ENCODE measurements around the gene TM7SF3.
"Not testable (repeated sequence)": the region's sequence is repeated elsewhere in the genome, so short reads cannot be mapped to it uniquely, and the experiment has no call there.

TM7SF3 gene

GRCh38 chr12:26976687-26977086 is 37.5 kb downstream of the TM7SF3 start:
- no peak for FAIRE-seq

DNA sequence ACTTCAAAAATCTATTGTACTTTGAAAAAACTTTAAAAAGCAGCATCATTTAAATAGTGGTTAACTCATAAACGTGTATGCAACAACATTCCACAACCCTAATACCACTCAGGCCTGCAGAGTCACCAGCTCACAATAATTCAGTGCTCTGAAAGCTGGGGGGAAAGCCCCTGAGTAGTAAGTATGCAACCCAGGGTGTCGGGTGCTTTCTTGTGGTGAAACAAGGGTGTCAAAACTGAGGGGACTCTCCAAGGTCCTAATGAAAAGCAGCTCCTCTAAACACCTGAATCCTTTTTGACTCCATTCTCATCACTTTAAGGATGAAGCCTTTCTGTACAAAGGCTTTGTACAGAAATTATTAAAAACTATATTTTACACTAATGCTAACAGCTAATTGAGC is 42.2 kb downstream of the TM7SF3 start:
- no peak for FAIRE-seq

DNA sequence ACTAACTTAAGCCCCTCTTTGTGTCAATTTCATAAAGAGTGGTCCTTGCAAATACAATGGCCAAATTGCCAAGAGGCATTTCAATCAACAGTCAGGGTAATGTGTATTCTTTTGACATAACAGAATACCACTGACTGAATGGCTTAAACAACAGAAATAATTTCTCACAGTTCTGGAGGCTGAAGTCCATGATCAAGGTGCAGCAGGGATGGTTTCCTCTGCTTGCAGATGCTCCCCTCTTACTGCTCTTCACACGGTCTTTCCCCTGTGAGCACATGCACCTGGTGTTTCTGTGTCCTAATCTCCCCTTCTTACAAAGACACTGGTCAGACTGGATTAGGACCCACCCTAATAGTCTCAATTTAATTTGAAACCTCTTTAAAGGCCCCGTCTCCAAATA is 44.0 kb downstream of the TM7SF3 start:
- no peak for FAIRE-seq

DNA sequence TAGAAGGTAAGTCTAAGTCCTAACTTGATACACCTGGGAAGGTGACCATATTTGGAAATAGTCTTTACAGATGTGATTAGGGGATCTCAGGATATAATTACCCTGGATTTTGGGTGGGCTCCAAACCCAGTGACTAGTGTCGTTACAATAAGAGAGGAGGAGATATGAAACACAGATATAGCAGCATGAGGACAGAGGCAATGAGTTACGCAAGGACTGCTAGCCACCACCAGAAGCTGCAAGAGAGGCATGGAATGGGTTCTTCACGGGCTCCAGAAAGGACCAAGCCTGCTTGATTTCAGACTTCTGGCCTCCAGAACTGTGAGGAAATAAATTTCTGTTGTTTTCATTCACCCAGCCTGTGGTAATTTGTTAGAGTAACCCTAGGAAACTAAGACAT is 47.3 kb downstream of the TM7SF3 start:
- no peak for FAIRE-seq

- FAIRE-seq = no peak
Observed at GRCh38 chr12:26963413-26963812, 50.8 kb downstream of the TM7SF3 start.

DNA sequence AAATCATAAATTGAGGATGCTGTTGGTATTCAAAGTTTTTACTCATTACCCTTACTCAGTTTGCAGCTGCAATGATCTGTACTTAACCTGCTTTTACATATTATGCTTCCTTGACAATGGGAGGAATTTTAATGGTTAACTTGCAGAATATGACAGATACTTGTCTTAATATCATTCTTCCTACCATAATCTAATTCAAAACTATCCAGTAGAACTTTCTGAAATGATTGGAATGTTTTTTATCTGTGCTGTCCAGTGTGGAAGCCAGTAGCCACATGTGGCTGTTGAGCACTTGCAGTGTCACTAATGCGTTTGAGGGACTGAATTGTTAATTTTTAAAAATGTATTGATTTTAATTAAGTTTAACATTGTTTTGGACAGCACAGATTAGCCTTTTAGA is 52.4 kb downstream of the TM7SF3 start:
- no peak for FAIRE-seq

GRCh38 chr12:26961391-26961790 is 52.8 kb downstream of the TM7SF3 start:
- not testable (repeated sequence) for FAIRE-seq

- no peak for FAIRE-seq
Observed at GRCh38 chr12:26954027-26954426, 60.2 kb downstream of the TM7SF3 start.

DNA sequence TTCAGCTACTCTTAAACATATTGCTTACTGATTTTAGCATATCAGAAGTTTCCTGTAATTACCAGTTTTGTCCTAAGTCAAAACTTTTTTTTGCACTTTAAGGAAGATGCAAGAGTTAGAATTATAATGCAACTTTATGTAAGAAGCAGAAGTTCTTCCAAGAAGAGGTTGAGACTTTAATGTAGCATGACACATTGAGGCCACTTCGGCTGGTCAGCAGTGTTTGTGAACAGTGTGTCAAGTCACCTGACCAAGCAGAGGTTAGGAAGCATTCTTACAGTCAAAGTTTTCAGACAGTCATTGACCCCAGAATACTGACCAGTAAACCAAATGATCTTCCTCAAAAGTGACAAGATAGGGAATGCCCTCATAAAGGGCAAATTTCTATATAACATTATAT is 60.7 kb downstream of the TM7SF3 start:
- FAIRE-seq = no peak

GRCh38 chr12:26948309-26948708 is 65.9 kb downstream of the TM7SF3 start:
- no peak for FAIRE-seq

- FAIRE-seq = no peak
Observed at GRCh38 chr12:26941215-26941594, 73.0 kb downstream of the TM7SF3 start.

- FAIRE-seq = no peak
Observed at GRCh38 chr12:26940516-26941214, 73.5 kb downstream of the TM7SF3 start.

GRCh38 chr12:26939953-26940352 is 74.2 kb downstream of the TM7SF3 start:
- no peak for FAIRE-seq

DNA sequence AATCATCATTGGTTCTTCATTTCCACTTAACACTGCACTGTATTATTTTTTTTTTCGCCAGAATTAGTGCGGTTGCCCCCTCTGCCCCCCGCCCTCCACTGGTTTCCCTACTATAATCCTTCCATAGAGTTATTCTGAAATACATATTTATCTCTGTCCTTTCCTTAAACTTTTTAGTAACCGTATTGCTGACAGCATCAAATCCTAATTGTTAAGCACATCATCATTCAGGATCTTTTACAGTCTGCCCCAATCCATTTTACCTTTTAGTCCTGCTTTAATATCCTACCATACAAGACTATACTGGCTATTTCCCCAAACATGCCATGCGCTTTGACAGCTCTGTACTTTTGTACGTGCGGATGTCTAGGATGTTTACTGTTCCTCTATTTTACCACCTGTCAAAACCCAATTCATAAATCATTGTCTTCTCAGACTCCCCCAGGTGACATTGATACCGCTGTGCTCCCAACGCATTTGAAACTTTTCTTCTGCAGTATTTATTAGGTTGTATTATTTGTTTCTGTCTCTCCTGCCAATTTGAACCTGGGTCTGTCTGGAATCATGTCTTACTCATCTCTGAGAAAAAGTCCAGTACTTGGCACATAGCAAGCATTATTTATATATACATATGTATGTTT is 74.9 kb downstream of the TM7SF3 start:
- FAIRE-seq = no peak

DNA sequence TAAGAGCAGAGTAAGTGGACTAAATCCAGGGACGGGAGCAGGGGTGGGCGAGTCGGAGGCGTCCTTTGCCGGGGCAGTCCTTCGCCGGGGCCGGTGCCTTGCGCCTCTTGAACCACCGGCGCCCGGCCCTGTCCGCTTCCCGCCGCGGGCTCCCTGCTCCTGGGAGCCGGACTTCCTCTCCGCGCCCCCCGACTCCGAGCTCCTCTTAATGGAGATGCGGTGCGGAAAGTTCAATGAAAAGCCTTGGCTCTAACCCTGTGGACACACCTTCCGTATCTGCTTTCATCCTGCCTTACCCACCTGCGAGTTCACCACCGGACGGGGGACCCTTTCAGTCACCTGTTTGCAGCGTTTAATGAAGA is 75.5 kb downstream of the TM7SF3 start:
- FAIRE-seq = no peak

DNA sequence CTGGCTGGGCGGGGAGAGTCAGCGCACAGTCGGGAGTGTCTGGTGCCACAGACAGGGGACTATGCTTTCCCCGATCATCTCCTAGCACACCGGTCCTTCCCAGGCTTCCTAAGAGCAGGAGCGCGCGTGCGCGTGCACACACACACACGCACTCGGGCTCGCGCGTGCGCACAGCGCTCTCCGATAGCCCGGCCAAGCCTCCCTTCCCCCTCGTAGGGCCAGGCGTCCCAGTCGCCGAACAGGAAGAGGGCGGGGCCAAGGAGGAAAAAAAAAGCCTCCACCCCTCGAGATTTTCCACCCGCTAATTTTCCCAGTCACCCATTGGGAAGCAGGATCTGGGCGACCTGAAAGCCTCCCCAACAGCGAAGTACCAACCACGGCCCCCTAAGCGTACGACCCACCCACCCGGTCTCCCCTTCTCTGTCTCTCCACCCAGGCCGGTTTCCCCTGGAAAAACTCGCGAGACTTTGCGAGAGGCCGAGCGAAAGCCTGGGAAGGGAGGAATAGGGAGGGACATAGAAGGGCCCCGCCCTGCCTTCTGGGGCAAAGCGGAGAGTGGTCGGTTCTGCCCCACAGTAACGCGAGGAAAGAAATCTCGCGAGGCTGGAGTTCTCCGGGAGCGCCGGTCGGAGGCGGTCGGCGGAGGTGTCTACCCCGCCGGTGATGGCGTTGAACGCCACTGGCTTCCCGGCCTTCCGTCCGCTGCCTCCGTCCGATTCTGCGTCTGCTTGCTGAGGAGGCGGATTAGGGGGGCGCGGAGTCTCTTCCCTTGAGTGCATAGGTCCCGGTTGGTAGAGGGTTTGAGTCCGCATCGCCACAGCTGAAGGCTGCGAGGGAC is 76.1 kb downstream of the TM7SF3 start, which contains the start of the genes FGFR1OP2 and INTS13:
Gene FGFR1OP2, plus strand, starts transcription at position 608 of the 838 bp plus-strand sequence. CDS start 15,689 bp downstream, outside the sequence.
Gene INTS13, minus strand, starts transcription at position 119 of the 838 bp plus-strand sequence. CDS start 1,178 bp downstream, outside the sequence.
- FAIRE-seq = no peak

DNA sequence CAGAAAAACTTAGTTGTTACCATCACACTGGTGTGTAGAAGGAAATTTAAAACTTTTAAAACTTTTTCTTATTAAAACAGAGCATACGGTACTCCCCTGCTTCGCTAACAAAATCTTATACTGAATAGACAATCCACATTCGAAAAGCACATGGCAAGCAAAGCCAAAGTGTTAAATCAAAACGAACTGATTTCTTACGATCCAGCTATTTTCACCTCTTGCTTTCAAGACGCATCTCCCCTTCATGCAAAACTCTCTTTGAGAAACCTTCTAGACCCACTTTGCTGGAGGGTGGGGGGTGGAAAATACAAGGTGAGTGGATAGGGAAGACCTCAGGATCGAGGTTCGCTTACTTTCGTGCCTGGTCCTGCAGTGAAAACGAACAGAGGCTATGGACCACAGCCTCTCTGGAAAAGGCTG is 76.7 kb downstream of the TM7SF3 start:
- no peak for FAIRE-seq

- FAIRE-seq = no peak
Observed at GRCh38 chr12:26936559-26937442, 77.4 kb downstream of the TM7SF3 start.

- no peak for FAIRE-seq
Observed at GRCh38 chr12:26935636-26936378, 78.4 kb downstream of the TM7SF3 start.

- no peak for FAIRE-seq
Observed at GRCh38 chr12:26929590-26929989, 84.6 kb downstream of the TM7SF3 start.

GRCh38 chr12:26928661-26929060 is 85.5 kb downstream of the TM7SF3 start:
- no peak for FAIRE-seq
